PFSK-1 (cell line): ENCODE results near the gene CFAP61.

Experiments
- POLR2AphosphoS5 ChIP-seq: IDR thresholded peaks from 2 replicates; pipeline ENCODE4 v1.6.1; 2012; ENCODE audit warnings: low read depth, mild to moderate bottlenecking, control low read depth, low read length, moderate library complexity
- REST ChIP-seq, 2 experiments: IDR thresholded peaks; 2 replicates each; pipeline versions ENCODE4 v1.6.1 to v1.8.0; 2011 to 2012; ENCODE audit warnings: low read depth in 2 of 2, low read length in 2 of 2, control low read depth in 1 of 2, inconsistent platforms in 1 of 2, mild to moderate bottlenecking in 1 of 2, moderate library complexity in 1 of 2; ENCODE audit not compliant: insufficient read depth in 1 of 2
- TAF1 ChIP-seq: IDR thresholded peaks from 2 replicates; pipeline ENCODE4 v1.6.1; 2012; ENCODE audit warnings: low read length, control low read depth, borderline replicate concordance; ENCODE audit not compliant: insufficient read depth

GRCh38 chr20:20204256-20204655, 151.9 kb downstream of the CFAP61 start:
- TF ChIP-seq POLR2AphosphoS5 (no peak), REST (IDR thresholded peaks at IDR 0.05; ENCODE audit: insufficient read depth in 1 of 2, low read depth in 2 of 2, low read length in 2 of 2) (no peak), TAF1 (no peak)
